ENCODE measurements around the gene HOXD8. TPM values are rescaled to one million over a fixed set of nuclear protein-coding genes. Genes with fewer than 3 reads are reported as not detected.

Gene HOXD8
- total and polyA plus RNA-seq, 10 of the 15 experiments (the other 5 are each of a cell fraction or from before 2014, with no cell fraction given), result not detected

DNA sequence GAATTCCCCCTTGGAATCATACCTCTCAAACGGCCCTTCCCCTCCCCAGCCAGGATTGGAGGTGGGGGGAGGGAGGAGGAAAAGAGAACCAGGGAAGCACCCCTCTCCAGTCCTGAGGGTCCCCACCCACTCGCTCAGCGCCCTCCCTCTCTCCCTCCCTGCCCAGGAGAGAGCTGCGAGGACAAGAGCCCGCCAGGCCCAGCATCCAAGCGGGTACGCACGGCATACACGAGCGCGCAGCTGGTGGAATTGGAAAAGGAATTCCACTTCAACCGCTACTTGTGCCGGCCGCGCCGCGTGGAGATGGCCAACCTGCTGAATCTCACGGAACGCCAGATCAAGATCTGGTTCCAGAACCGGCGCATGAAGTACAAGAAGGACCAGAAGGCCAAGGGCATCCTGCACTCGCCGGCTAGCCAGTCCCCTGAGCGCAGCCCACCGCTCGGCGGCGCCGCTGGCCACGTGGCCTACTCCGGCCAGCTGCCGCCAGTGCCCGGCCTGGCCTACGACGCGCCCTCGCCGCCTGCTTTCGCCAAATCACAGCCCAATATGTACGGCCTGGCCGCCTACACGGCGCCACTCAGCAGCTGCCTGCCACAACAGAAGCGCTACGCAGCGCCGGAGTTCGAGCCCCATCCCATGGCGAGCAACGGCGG lies 42.0 kb downstream of the HOXD8 start (continued):
- TF ChIP-seq E2F4 (IDR thresholded peaks at IDR 0.05; ENCODE audit: low read depth, low read length) (no peak), IKZF1 (conservative IDR thresholded peaks at IDR 0.05) (no peak)

DNA sequence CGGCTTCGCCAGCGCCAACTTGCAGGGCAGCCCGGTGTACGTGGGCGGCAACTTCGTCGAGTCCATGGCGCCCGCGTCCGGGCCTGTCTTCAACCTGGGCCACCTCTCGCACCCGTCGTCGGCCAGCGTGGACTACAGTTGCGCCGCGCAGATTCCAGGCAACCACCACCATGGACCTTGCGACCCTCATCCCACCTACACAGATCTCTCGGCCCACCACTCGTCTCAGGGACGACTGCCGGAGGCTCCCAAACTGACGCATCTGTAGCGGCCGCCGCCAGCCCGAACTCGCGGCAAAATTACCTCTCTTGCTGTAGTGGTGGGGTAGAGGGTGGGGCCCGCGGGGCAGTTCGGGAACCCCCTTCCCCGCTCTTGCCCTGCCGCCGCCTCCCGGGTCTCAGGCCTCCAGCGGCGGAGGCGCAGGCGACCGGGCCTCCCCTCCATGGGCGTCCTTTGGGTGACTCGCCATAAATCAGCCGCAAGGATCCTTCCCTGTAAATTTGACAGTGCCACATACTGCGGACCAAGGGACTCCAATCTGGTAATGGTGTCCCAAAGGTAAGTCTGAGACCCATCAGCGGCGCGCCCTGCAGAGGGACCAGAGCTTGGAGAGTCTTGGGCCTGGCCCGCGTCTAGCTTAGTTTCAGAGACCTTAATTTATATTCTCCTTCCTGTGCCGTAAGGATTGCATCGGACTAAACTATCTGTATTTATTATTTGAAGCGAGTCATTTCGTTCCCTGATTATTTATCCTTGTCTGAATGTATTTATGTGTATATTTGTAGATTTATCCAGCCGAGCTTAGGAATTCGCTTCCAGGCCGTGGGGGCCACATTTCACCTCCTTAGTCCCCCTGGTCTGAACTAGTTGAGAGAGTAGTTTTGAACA lies 42.7 kb downstream of the HOXD8 start:
- no peaks in the 10 kb centered on the region for H3K79me2 ChIP-seq (ENCODE audit: control insufficient read depth, insufficient read depth, low read length)
- ChIA-PET CTCF (no interaction called here), SMC1A (ENCODE audit: uncharacterized antibody, unreplicated experiment) (no interaction called here), RAD21 (ENCODE audit: unreplicated experiment) (no interaction called here), POLR2A (no interaction called here)
- WGBS (ENCODE audit: insufficient coverage, insufficient replicate concordance, low lambda C conversion rate, missing lambda C conversion rate), result 57% methylated on average over 56 of the region's 60 CpGs
- intact Hi-C loops (cut with micrococcal nuclease; ENCODE audit: unreplicated experiment), result no loop called here
- H3K4me1 ChIP-seq (ENCODE audit: control insufficient read depth, insufficient read depth, low read length), result no peaks in the 10 kb centered on the region
- DNase-seq (ENCODE audit: low read depth, low spot score), result no peak
- H3K4me2 ChIP-seq (ENCODE audit: control insufficient read depth, insufficient read depth), result no peak overlapping the region
- FAIRE-seq, result no peak
- H3K9me3 ChIP-seq (replicated peaks; ENCODE audit: control insufficient read depth, insufficient read depth, low read length), result no peaks in the 10 kb centered on the region; the same call in 2 of the 3 replicates
- no peaks in the 10 kb centered on the region; a peak in 1 of 4 replicates for H3K36me3 ChIP-seq (ENCODE audit: control insufficient read depth in 2 of 2, insufficient read depth in 2 of 2, low read length in 1 of 2)
- H3K9ac ChIP-seq (ENCODE audit: control insufficient read depth, insufficient read depth, low read length), result no peak overlapping the region
- no peak overlapping the region for H3K4me3 ChIP-seq
- in situ Hi-C loops (cut with MboI), result no loop called here
- BruUV-seq (replicated peaks), result no TSS peak
- H2AFZ ChIP-seq (ENCODE audit: control insufficient read depth, low read depth, low read length), result no peak overlapping the region
- no peaks in the 10 kb centered on the region for H4K20me1 ChIP-seq (ENCODE audit: control insufficient read depth, insufficient read depth)
- ATAC-seq, result no peak
- H3K27ac ChIP-seq (ENCODE audit: control insufficient read depth, insufficient read depth), result no peak overlapping the region
- peaks cover 5 to 26% of the 10 kb centered on the region in 2 experiments for H3K27me3 ChIP-seq (replicated peaks in 1 of 2; ENCODE audit: control insufficient read depth in 2 of 2, insufficient read depth in 2 of 2, low read length in 1 of 2)
- TF ChIP-seq MAX (IDR thresholded peaks at IDR 0.05; ENCODE audit: low read depth, low read length), result no peak
- TF ChIP-seq, protein P1, sequence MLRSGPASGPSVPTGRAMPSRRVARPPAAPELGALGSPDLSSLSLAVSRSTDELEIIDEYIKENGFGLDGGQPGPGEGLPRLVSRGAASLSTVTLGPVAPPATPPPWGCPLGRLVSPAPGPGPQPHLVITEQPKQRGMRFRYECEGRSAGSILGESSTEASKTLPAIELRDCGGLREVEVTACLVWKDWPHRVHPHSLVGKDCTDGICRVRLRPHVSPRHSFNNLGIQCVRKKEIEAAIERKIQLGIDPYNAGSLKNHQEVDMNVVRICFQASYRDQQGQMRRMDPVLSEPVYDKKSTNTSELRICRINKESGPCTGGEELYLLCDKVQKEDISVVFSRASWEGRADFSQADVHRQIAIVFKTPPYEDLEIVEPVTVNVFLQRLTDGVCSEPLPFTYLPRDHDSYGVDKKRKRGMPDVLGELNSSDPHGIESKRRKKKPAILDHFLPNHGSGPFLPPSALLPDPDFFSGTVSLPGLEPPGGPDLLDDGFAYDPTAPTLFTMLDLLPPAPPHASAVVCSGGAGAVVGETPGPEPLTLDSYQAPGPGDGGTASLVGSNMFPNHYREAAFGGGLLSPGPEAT (IDR thresholded peaks at IDR 0.05; ENCODE audit: low read depth), result no peak
- no peak for TF ChIP-seq JUNB (IDR thresholded peaks at IDR 0.05)
- TF ChIP-seq CBFB (IDR thresholded peaks at IDR 0.05; ENCODE audit: low read depth), result no peak
- no peak for TF ChIP-seq SREBF1 (IDR thresholded peaks at IDR 0.05; ENCODE audit: low read length)
- no peak for TF ChIP-seq SRF (IDR thresholded peaks at IDR 0.05; ENCODE audit: low read depth in 2 of 2, low read length in 2 of 2)
- TF ChIP-seq SMAD1 (IDR thresholded peaks at IDR 0.05; ENCODE audit: low read depth, partially characterized antibody), result no peak
- no peak for TF ChIP-seq ZSCAN29 (IDR thresholded peaks at IDR 0.05)
- no peak for TF ChIP-seq REST (IDR thresholded peaks at IDR 0.05; ENCODE audit: low read depth, low read length)
- TF ChIP-seq MYC (IDR thresholded peaks at IDR 0.05; ENCODE audit: insufficient read depth, insufficient read length, insufficient replicate concordance, low read length, severe bottlenecking), result no peak
- no peak for TF ChIP-seq HDAC6 (IDR thresholded peaks at IDR 0.05; ENCODE audit: unreplicated experiment)
- TF ChIP-seq NFYB (IDR thresholded peaks at IDR 0.05; ENCODE audit: insufficient read depth, low read depth, low read length), result no peak
- no peak for TF ChIP-seq DPF2 (IDR thresholded peaks at IDR 0.05)
